PC-9 (cell line): ENCODE data around the gene ZFAND3.

ENCODE experiments used
- CTCF ChIP-seq: fragments of 200-600 bp; sonication (generic); conservative IDR thresholded peaks from 2 replicates; pipeline ENCODE4 v1.6.1; 2017; ENCODE audit warnings: mixed run types, antibody characterized with exemption, mild to moderate bottlenecking, moderate library complexity
- EZH2 ChIP-seq: fragments of 200-600 bp; sonication (generic); IDR thresholded peaks from 2 replicates; pipeline ENCODE4 v1.8.0; 2017; ENCODE audit warnings: antibody characterized with exemption, low read depth

DNA sequence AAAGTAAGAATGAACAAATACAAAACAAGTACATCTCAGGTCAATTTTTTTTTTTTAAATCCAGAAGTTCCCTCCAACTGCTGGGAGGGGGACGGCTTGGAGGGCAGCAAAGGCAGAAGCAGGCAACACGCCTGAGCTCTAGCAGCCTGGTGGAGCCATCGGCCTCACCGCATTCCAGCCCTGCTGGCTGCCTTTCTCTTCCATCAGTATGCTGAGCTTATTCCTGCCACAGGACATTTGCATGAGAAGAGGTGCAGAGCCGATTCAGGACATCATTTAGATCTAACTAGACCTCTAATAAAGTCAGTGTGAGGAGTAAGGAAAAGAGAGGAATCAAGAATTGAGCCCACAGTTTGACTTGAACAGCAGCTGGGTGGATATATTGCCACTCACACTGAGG lies 318.8 kb downstream of the ZFAND3 start:
- TF ChIP-seq CTCF (no peak), EZH2 (no peak)
